Activated T-cell treated with anti-CD3 and anti-CD28 coated beads for 4 hours (primary cell): ENCODE measurements around the gene HAPSTR1.
A peak's percentile ranks its signal among the peaks of the same experiment; 100 is the strongest.

Source experiments
- DNase-seq: peaks from one replicate; pipeline ENCODE4 v3.0.0-alpha.2; 2020

Gene HAPSTR1

DNA sequence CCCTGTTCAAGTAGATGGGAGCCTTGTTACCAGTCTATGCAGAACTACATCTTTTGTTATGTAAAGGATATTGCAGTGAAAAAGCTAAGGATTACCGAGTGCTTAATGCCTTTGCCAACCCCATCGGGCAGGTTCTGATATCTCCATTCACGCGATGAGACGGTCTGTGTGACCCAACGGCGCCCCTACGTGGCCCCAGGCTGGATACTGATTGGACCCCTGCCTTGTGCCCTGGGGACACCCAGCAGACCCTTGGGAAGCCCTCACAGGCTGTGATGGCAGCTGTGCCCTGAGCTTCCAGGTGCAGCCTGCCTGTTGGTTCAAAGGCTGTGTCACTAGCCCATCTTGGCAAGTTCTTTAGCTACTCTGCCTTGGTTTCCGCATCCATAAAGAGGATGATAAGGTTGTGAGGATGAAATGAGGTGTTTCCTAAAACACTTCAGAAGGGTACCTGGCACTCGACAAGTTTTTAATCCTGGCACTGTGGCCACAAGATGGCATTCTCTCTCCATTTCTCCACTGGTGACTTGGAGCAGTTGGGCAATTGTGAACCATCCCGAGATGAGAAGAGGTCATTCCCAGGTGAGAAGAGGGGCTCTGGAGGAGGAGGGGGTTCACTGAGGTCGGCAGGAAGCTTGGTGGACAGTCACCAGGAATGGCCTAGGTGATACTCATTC, 33.6 kb downstream of the HAPSTR1 start:
- no peak for DNase-seq

DNA sequence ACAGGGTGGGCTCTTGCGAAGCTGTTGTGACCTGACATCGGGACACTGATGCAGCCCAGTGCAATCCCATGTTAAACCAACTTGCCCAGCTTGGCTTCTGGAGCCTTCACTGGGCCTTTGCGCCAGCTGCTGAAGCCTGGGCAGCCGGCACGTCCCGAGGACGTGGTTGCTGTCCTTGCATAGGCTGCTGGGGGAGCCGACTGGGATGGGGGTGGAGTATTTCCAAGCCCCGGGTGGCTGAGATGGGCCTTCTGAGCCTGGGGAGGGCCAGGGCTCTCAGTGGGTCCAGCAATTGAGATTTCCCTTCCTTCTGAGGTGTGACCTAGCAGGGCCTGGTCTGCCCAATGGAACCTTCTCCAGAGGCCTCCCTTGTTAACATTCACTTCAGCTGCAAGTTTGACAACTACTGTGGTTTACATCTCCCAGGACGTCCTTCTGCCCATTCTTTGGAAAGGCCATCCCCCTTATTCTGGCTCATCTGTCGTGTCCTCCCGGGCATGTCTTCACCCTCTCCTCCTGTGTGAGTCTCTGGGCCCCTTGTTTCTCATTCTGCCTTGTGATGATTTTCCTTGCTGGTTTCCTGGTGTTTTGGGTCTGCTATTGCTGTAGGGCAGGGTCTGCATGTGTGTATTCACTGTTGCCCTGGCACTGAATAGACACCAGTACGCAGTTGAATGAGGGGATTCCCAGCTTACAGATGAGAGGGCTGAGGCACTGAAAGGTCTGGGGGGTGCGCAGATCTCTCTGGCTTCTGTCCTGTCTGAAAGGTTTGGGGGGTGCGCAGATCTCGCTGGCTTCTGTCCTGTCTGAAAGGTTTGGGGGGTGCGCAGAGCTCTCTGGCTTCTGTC, 34.4 kb downstream of the HAPSTR1 start:
- DNase-seq = no peak

GRCh38 chr16:9126609-9127008, 35.2 kb downstream of the HAPSTR1 start:
- no peak for DNase-seq

DNA sequence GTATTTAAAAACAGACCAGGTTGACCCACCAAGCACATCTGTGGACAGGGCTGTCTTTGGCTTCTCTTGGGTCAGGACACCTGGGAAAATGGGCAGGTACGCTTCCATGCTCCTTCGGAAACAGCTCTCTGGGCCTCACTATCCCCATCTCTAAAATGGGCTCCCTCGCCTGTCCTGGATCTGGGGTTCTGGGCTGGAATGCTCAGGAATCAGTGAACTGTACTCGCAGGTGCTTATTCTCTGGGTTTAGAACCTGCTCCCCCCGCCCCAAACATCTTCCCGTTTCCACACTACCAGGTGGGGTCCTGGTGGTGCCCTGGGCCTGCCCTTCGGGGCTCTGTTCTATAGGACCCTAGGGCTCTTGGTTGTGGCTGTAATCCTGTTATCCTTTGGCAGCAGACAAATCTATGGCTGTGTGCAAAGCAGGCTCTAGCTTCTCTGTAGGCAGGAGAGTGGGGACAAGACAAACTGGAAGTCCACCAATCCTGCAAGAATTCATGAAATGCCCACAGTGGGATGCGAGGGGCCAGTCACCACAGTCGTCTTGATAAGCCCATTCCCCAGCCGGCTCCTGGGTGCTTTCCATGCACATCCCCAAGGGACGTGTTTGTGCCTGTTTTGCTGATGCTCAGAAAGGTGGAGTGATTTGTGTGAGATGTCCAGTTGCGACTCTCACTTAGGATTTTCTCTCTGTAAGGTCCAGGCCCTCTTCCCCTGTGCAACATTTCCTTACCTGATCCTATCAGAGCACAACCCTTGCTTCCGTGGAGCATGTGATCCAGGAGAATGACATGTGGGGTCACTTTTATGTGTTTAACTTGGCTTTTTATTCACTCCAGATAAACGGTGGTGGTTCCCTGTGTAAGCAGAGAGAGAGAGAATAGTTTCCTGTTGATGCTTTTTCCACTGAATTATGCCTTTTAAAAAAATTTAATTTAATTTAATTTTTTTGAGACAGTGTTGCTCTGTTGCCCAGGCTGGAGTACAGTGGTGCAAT, 37.2 kb downstream of the HAPSTR1 start:
- DNase-seq = no peak

DNA sequence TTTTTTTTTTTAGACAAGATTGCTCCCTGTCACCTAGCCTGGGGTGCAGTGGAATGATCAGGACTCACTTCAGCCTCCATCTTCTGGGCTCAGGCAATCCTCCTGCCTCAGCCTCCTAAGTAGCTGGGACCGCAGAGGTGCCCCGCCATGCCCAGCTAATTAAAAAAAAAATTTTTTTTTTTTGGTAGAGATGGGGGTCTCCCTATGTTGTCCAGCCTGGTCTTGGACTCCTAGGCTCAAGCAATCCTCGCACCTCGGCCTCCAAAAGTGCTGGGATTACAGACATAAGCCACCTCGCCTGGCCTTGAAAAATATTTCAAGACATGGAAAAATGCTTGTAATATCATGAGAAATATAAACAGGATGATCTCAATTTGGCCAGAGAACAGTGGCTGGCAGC, 42.9 kb downstream of the HAPSTR1 start:
- DNase-seq = no peak

DNA sequence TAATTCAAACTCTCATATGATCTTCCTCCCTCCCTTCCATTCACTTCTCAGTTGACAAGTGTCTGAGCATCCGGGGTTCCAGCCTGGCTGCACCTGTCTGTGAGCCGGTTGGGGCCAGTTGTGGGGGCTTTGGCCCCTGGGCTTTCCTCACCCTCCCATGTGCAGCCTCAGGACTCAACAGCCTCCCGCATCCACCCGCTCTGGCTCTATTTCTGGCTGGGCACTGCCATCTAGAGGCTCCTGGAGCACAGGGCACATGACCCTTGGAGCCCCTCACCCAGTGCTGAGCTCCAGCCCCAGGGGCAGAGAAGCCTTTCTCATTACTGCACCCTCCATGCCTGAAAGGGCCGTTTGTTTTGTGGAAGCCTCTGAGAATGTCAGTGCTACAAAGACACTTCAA, 43.3 kb downstream of the HAPSTR1 start:
- DNase-seq = peak; percentile 55

- DNase-seq = no peak
These were observed 44.4 kb downstream of the HAPSTR1 start for GRCh38 chr16:9135797-9136196.

GRCh38 chr16:9136596-9136995, 45.2 kb downstream of the HAPSTR1 start:
- DNase-seq = no peak

- no peak for DNase-seq
These were observed 46.7 kb downstream of the HAPSTR1 start for GRCh38 chr16:9138021-9138680.

- DNase-seq = peak; percentile 56
These were observed 47.5 kb downstream of the HAPSTR1 start for GRCh38 chr16:9138731-9139501.

- no peak for DNase-seq
These were observed 48.5 kb downstream of the HAPSTR1 start for GRCh38 chr16:9139965-9140364.
